Measurements from ENCODE around the gene LIN7A.

DNA sequence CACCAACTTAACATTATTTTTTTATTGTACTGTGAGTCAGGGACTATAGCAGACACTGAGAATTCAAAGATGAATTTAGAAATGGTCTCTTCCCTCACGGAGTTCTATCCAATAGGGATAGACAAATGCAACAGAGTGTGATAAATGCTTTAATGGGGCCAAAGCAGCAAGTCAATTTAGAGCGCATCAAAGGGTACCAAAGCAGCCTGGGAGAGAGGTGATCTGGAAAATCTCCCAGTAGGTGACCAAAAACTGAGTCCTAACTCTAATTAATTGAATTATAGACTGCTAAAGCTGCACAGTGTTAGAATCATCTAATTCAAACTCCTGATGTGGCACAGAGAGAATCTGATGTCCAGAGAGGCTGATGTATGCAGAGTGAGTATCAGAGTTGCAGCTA is 2.6 kb downstream of the LIN7A start:
- TF ChIP-seq, protein P1, sequence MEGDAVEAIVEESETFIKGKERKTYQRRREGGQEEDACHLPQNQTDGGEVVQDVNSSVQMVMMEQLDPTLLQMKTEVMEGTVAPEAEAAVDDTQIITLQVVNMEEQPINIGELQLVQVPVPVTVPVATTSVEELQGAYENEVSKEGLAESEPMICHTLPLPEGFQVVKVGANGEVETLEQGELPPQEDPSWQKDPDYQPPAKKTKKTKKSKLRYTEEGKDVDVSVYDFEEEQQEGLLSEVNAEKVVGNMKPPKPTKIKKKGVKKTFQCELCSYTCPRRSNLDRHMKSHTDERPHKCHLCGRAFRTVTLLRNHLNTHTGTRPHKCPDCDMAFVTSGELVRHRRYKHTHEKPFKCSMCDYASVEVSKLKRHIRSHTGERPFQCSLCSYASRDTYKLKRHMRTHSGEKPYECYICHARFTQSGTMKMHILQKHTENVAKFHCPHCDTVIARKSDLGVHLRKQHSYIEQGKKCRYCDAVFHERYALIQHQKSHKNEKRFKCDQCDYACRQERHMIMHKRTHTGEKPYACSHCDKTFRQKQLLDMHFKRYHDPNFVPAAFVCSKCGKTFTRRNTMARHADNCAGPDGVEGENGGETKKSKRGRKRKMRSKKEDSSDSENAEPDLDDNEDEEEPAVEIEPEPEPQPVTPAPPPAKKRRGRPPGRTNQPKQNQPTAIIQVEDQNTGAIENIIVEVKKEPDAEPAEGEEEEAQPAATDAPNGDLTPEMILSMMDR (IDR thresholded peaks at IDR 0.05; ENCODE audit: low read depth, low read length) = no peak
- TF ChIP-seq EZH2phosphoT487 (IDR thresholded peaks at IDR 0.05; ENCODE audit: low read depth) = no peak

Data from OCI-LY3 (cell line).